ENCODE results near the gene TBC1D5.

Gene TBC1D5

DNA sequence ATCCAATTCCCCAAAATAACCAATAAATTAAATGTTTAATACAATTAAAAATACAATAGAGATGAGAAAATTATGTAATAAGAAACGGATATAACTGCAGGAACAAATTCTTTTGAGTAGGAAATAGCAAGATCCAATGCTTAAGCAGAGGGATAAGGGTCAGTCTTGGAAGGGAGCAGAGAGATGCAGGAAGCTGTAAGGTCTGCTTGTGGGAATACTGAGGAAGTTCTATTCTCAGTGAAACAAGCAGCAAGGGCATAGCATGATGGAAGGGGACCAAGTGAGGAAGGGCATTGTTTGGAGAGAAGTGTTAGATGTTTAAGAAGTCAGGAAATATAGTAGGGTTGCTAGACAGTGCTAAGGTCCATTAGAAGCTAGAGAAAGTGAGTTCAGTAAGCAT, 409.0 kb downstream of the TBC1D5 start (continued):
- no peak for TF ChIP-seq ZNF565 (CRISPR knock-in tag; conservative IDR thresholded peaks at IDR 0.05; ENCODE audit: low read depth)

DNA sequence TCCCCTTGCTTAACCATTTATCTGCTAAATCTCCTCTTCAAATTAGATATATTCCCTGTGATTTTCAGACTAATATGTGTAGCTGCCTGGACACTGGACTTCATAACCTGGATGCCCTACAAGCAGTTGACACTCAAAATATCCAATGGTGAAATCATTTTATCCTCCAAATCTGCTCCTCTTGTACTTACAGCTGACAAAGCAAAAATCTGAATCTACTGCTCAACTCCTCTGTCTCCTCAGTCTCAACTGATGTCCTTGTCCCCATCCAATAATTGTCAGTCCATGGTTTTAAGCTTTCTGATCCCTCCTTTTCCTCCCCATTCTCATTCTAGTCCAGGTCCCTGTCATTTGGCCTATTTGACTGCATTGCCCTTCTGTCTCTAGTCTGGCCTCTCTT, 411.8 kb downstream of the TBC1D5 start:
- ATAC-seq: no peak
- TF ChIP-seq, protein P1, sequence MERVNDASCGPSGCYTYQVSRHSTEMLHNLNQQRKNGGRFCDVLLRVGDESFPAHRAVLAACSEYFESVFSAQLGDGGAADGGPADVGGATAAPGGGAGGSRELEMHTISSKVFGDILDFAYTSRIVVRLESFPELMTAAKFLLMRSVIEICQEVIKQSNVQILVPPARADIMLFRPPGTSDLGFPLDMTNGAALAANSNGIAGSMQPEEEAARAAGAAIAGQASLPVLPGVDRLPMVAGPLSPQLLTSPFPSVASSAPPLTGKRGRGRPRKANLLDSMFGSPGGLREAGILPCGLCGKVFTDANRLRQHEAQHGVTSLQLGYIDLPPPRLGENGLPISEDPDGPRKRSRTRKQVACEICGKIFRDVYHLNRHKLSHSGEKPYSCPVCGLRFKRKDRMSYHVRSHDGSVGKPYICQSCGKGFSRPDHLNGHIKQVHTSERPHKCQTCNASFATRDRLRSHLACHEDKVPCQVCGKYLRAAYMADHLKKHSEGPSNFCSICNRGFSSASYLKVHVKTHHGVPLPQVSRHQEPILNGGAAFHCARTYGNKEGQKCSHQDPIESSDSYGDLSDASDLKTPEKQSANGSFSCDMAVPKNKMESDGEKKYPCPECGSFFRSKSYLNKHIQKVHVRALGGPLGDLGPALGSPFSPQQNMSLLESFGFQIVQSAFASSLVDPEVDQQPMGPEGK (CRISPR knock-in tag; IDR thresholded peaks at IDR 0.05; ENCODE audit: borderline replicate concordance): no peak
- TF ChIP-seq BACH2 (CRISPR knock-in tag; IDR thresholded peaks at IDR 0.05; ENCODE audit: borderline replicate concordance) (no peak), OSR1 (CRISPR knock-in tag; IDR thresholded peaks at IDR 0.05) (no peak), TOX (CRISPR knock-in tag; IDR thresholded peaks at IDR 0.05; ENCODE audit: borderline replicate concordance) (no peak), ZC3H10 (CRISPR knock-in tag; IDR thresholded peaks at IDR 0.05) (no peak), ZFP30 (CRISPR knock-in tag; IDR thresholded peaks at IDR 0.05) (no peak)
- TF ChIP-seq, protein P2, sequence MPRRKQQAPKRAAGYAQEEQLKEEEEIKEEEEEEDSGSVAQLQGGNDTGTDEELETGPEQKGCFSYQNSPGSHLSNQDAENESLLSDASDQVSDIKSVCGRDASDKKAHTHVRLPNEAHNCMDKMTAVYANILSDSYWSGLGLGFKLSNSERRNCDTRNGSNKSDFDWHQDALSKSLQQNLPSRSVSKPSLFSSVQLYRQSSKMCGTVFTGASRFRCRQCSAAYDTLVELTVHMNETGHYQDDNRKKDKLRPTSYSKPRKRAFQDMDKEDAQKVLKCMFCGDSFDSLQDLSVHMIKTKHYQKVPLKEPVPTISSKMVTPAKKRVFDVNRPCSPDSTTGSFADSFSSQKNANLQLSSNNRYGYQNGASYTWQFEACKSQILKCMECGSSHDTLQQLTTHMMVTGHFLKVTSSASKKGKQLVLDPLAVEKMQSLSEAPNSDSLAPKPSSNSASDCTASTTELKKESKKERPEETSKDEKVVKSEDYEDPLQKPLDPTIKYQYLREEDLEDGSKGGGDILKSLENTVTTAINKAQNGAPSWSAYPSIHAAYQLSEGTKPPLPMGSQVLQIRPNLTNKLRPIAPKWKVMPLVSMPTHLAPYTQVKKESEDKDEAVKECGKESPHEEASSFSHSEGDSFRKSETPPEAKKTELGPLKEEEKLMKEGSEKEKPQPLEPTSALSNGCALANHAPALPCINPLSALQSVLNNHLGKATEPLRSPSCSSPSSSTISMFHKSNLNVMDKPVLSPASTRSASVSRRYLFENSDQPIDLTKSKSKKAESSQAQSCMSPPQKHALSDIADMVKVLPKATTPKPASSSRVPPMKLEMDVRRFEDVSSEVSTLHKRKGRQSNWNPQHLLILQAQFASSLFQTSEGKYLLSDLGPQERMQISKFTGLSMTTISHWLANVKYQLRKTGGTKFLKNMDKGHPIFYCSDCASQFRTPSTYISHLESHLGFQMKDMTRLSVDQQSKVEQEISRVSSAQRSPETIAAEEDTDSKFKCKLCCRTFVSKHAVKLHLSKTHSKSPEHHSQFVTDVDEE (CRISPR knock-in tag; IDR thresholded peaks at IDR 0.05): no peak
- TF ChIP-seq, protein P3, sequence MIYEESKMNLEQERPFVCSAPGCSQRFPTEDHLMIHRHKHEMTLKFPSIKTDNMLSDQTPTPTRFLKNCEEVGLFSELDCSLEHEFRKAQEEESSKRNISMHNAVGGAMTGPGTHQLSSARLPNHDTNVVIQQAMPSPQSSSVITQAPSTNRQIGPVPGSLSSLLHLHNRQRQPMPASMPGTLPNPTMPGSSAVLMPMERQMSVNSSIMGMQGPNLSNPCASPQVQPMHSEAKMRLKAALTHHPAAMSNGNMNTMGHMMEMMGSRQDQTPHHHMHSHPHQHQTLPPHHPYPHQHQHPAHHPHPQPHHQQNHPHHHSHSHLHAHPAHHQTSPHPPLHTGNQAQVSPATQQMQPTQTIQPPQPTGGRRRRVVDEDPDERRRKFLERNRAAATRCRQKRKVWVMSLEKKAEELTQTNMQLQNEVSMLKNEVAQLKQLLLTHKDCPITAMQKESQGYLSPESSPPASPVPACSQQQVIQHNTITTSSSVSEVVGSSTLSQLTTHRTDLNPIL (CRISPR knock-in tag; IDR thresholded peaks at IDR 0.05; ENCODE audit: low read depth): no peak

DNA sequence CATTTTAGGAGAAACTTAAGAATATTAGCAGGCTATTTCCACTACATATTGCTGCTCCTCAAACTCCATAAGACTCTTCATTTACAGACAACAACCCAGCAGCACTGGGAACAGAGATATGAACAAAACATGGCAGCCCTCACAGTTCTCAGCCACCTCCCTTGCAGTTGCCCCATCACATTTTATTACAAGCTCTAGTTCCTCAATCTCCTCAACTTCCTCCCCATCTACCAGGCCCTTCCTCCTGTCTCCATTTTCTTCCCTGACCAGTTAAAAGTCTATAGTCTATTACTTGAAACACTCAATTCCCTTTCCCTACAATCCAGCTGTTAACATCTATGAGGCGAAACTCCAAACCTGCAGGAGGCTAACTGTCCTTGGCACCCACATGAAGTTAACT, 412.5 kb downstream of the TBC1D5 start:
- TF ChIP-seq PPARA (CRISPR knock-in tag; IDR thresholded peaks at IDR 0.05; ENCODE audit: borderline replicate concordance) (no peak), ZC3H10 (CRISPR knock-in tag; IDR thresholded peaks at IDR 0.05) (no peak), ESRRG (CRISPR knock-in tag; IDR thresholded peaks at IDR 0.05) (no peak), GLIS3 (CRISPR knock-in tag; IDR thresholded peaks at IDR 0.05) (no peak), ZNF8 (CRISPR knock-in tag; IDR thresholded peaks at IDR 0.05) (no peak), BACH2 (CRISPR knock-in tag; IDR thresholded peaks at IDR 0.05; ENCODE audit: borderline replicate concordance) (no peak)
- TF ChIP-seq, protein P1 (CRISPR knock-in tag; IDR thresholded peaks at IDR 0.05; ENCODE audit: borderline replicate concordance): no peak
- no peak for ATAC-seq

DNA sequence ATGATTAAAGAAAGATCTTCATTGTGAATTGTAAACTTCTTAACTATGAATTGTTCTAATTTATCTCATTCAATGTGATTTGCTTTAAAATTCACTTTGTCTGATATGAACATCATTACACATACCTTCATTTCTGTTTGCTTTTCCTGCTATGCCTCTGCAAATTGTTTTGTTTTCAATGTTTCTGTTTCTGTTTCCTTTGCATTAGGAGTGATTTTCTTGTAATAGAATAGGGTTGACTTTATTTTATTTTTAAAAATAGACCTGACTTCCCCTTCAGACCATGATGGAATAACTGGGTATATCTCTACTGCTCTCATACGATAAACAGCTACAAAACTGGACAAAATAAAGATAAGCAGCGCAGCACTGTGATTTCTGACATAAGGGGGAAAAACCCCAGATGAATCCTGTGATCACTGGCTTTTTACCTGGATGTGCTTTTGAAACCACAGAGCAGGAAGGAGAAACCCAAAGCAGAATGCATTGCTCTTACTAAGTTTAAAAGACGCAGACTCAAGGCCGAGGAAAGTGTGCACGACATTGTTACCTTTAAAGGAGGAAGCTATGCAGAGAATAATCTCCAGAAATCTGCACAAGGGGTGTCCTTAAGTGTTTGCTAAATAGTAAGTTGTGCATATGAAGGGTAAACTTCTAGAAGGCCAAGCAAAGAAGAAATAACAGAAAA, 420.2 kb downstream of the TBC1D5 start:
- TF ChIP-seq ESRRG (CRISPR knock-in tag; IDR thresholded peaks at IDR 0.05) (no peak), ZFP3 (CRISPR knock-in tag; IDR thresholded peaks at IDR 0.05) (no peak), OSR1 (CRISPR knock-in tag; IDR thresholded peaks at IDR 0.05) (no peak), ISL1 (CRISPR knock-in tag; IDR thresholded peaks at IDR 0.05) (no peak), ZC3H10 (CRISPR knock-in tag; IDR thresholded peaks at IDR 0.05) (no peak), ZFP30 (CRISPR knock-in tag; IDR thresholded peaks at IDR 0.05) (no peak), ZNF70 (CRISPR knock-in tag; IDR thresholded peaks at IDR 0.05) (no peak), ARNTL (CRISPR knock-in tag; IDR thresholded peaks at IDR 0.05; ENCODE audit: borderline replicate concordance, low read depth) (no peak), TOX (CRISPR knock-in tag; IDR thresholded peaks at IDR 0.05; ENCODE audit: borderline replicate concordance) (no peak), GLIS3 (CRISPR knock-in tag; IDR thresholded peaks at IDR 0.05) (no peak)
- TF ChIP-seq, protein P4, sequence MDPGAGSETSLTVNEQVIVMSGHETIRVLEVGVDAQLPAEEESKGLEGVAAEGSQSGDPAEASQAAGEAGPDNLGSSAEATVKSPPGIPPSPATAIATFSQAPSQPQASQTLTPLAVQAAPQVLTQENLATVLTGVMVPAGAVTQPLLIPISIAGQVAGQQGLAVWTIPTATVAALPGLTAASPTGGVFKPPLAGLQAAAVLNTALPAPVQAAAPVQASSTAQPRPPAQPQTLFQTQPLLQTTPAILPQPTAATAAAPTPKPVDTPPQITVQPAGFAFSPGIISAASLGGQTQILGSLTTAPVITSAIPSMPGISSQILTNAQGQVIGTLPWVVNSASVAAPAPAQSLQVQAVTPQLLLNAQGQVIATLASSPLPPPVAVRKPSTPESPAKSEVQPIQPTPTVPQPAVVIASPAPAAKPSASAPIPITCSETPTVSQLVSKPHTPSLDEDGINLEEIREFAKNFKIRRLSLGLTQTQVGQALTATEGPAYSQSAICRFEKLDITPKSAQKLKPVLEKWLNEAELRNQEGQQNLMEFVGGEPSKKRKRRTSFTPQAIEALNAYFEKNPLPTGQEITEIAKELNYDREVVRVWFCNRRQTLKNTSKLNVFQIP (CRISPR knock-in tag; IDR thresholded peaks at IDR 0.05; ENCODE audit: borderline replicate concordance, low read depth): no peak
- TF ChIP-seq, protein P5, sequence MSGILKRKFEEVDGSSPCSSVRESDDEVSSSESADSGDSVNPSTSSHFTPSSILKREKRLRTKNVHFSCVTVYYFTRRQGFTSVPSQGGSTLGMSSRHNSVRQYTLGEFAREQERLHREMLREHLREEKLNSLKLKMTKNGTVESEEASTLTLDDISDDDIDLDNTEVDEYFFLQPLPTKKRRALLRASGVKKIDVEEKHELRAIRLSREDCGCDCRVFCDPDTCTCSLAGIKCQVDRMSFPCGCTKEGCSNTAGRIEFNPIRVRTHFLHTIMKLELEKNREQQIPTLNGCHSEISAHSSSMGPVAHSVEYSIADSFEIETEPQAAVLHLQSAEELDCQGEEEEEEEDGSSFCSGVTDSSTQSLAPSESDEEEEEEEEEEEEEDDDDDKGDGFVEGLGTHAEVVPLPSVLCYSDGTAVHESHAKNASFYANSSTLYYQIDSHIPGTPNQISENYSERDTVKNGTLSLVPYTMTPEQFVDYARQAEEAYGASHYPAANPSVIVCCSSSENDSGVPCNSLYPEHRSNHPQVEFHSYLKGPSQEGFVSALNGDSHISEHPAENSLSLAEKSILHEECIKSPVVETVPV (CRISPR knock-in tag; IDR thresholded peaks at IDR 0.05): no peak
- TF ChIP-seq, protein P2 (CRISPR knock-in tag; IDR thresholded peaks at IDR 0.05): no peak
- no peak for ATAC-seq

Measured in SK-N-SH treated with all-trans-retinoic acid at 6 μM for 48 hours (cell line).